Mucosa of descending colon (tissue), 3 donors: Measurements from ENCODE around the gene PDGFD. TPM values are rescaled to one million over a fixed set of nuclear protein-coding genes. Genes with fewer than 3 reads are reported as not detected.

Experiments used
- ATAC-seq: fragments of 200-7000 bp; cut with Tn5 transposase; one replicate; pipeline ENCODE4 v1.9.1; 2020; ENCODE audit warnings: mild to moderate bottlenecking, moderate library complexity
- DNase-seq, 3 donors: peaks; one replicate each; pipeline ENCODE4 v3.0.0-alpha.2; 2020
- H3K36me3 ChIP-seq: fragments of 200-600 bp; one replicate; pipeline ENCODE4 v1.8.0; 2021; ENCODE audit warnings: low read depth, mild to moderate bottlenecking
- H3K4me1 ChIP-seq: fragments of 200-600 bp; one replicate; pipeline ENCODE4 v1.8.0; 2021; ENCODE audit warnings: low read depth, mild to moderate bottlenecking
- H3K4me3 ChIP-seq: fragments of 200-600 bp; one replicate; pipeline ENCODE4 v1.8.0; 2021; ENCODE audit warnings: mild to moderate bottlenecking
- H3K9me3 ChIP-seq: fragments of 200-600 bp; one replicate; pipeline ENCODE4 v1.8.0; 2021; ENCODE audit warnings: mild to moderate bottlenecking
- CTCF ChIP-seq: fragments of 200-600 bp; IDR thresholded peaks from one replicate; pipeline ENCODE4 v1.8.0; 2022; ENCODE audit warnings: antibody characterized with exemption, mild to moderate bottlenecking
- intact Hi-C, 2 donors: fragments of 100-400 bp; cut with DNase I in 1 of 2; cut with micrococcal nuclease in 1 of 2; formaldehyde crosslinking; loops; one replicate each; pipeline versions ENCODE4 v1.11.0 to v1.11.1; 2022; cut with DNase I, micrococcal nuclease
- total RNA-seq, 3 donors: library from RNA; stranded (reverse); fragmentation: NEBNext Ultra II Directional in 2 of 3; extraction: Animal tissue kit (Norgen Biotek cat#: 25700) in 2 of 3; gene quantifications; one replicate each; pipeline versions ENCODE4 v1.2.1 to v1.2.4, GENCODE V29; 2021 to 2023
- donor health status: DM: no; HTN: no; CAD: no; lungs with moderate emphysema.
- donor health status: DM: no; HTN: no; CAD: no.
- donor health status: DM: no; HTN: yes; CAD: no.

PDGFD gene
- total RNA-seq, 3 donors from 2014 or later, result 3.4 to 6.9 (median 5.7) TPM

DNA sequence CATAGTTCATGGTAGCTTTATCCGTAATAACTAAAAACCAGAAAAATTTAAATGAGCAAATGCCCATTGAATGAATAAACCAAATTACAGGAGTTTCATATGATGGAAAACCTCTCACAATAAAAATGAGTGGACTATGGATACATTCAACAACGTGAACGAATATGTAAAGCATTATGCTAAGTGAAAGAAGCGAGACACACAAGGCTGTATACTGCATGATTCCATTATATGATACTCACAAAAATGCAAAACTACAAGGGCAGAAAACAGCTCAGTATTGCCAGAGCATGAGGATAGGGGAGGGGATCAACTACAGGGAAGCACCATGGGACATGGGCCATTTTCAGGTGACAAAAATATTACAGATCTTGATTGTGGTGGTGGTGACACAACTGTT lies 105.3 kb downstream of the PDGFD start:
- ATAC-seq, result no peak
- Histone ChIP-seq H3K4me1 (no peaks in the 10 kb centered on the region), H3K9me3 (no peaks in the 10 kb centered on the region), H3K4me3 (no peak overlapping the region), H3K36me3 (no peaks in the 10 kb centered on the region)
- intact Hi-C loops, result no loop called here
- no peak for DNase-seq
- TF ChIP-seq CTCF, result no peak

GRCh38 chr11:104057908-104058307 lies 106.0 kb downstream of the PDGFD start:
- Histone ChIP-seq H3K4me3 (no peak overlapping the region), H3K4me1 (no peaks in the 10 kb centered on the region), H3K9me3 (no peaks in the 10 kb centered on the region), H3K36me3 (no peaks in the 10 kb centered on the region)
- intact Hi-C loops, result no loop called here
- TF ChIP-seq CTCF, result no peak
- no peak for ATAC-seq
- DNase-seq, result no peak

DNA sequence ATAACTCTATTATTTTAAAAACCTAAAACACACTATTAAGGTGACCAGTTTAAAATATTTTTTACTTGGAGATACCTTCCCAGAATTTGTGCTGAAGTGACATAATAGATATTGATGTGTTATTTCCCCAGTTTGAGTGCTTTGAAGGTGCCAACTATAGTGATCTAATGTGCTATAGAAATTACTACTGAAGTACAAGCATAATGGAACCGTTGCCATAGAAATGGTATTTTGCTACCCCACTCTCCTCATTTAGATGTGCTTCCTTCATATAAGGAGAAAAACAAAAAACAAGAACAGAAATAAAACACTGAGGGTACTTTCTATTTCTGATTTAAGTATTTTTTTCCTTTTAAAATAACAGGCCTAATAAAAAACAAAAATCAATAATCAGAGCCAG lies 108.4 kb downstream of the PDGFD start:
- TF ChIP-seq CTCF, result no peak
- DNase-seq (no peak), ATAC-seq (no peak)
- H3K9me3 ChIP-seq, result no peaks in the 10 kb centered on the region
- H3K4me3 ChIP-seq, result no peak overlapping the region
- intact Hi-C loops, result no loop called here
- no peaks in the 10 kb centered on the region for H3K36me3 ChIP-seq
- H3K4me1 ChIP-seq, result no peaks in the 10 kb centered on the region

- intact Hi-C loops, result no loop called here
- Histone ChIP-seq H3K36me3 (no peaks in the 10 kb centered on the region), H3K4me3 (no peak overlapping the region), H3K9me3 (no peaks in the 10 kb centered on the region), H3K4me1 (no peaks in the 10 kb centered on the region)
- no peak for TF ChIP-seq CTCF
- no peak for ATAC-seq
- no peak for DNase-seq
Measured at GRCh38 chr11:104054911-104055529, 108.9 kb downstream of the PDGFD start.

GRCh38 chr11:104053743-104054478 lies 110.0 kb downstream of the PDGFD start:
- intact Hi-C loops, result no loop called here
- H3K9me3 ChIP-seq, result no peaks in the 10 kb centered on the region
- H3K4me1 ChIP-seq, result no peaks in the 10 kb centered on the region
- ATAC-seq (no peak), DNase-seq (no peak)
- TF ChIP-seq CTCF, result no peak
- H3K4me3 ChIP-seq, result no peak overlapping the region
- no peaks in the 10 kb centered on the region for H3K36me3 ChIP-seq
